Nucleus accumbens (tissue), 56 donors: Measurements from ENCODE around the gene CYP26B1.
A peak's percentile ranks its signal among the peaks of the same experiment; 100 is the strongest.

ENCODE experiments used
- DNase-seq, 56 donors: peaks; one replicate each; lab custom pipeline; 2025; lab: John Stamatoyannopoulos, UW

CYP26B1 gene

DNA sequence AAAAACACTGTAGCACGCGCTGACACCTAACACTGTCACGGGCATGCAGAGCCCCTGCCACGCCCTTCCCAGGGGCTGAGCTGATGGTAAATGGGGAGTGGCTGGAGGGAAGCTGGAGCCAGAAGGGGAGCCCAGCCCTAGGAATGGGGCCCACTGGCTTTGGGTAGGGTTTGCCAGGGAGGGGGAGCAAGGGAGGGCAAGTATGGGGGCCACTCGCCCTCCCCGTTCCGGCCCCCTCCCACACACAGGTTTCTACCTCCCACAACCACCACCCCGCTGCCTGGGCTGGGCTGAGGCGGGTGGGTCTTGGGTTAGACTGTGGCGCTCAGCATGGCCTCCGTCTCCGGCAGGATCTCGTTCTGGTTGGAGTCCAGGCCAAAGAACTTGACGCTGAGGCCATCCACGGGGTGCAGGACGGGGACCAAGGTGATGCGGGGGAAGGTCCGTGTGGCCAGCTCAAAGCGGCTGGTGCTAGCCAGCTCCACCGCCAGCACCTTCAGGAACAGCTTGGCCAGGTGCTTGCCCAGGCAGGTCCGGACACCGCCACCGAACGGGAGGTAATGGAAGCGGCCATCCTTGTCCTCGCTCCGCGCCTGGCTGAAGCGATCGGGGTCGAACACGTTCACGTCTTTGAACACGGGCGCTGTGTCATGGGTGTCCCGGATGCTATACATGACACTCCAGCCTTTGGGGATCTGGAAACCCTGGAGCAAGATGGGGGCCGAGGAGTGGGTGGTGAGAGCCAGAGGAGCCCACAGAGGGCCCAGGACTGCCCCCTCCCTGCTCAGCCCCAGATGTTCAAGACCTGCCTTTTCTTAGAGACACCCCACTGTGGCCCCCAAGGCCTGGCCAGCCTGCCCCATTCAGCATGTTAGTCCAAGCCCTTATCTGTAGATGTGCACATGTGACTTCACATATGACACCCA is 15.5 kb downstream of the CYP26B1 start:
- no peak for DNase-seq

DNA sequence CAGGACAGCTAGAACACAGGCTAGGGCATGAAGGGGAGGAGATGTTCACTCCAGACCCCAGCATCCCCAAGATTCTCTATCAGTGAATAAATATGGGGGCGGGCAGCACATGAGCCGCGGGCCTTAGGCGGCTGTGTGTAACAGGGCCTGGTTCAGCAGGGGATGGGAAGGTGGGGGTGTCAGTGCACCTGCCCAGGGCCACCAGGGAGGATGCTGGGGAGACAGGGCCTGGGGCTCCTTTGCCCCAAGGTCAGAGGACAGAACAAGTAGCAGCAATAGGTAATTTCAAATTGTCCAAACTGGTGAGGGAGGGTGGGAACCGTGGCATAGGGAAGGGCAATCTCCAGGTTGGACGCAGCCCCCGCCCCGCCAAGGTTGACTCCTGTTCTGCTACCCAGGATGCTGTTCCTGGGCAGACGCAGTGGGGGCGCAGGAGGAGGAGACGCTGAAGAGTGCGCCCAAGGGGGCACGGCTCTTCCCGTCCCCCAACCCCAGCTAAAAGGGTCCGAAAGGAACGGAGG is 16.2 kb downstream of the CYP26B1 start:
- no peak for DNase-seq

DNA sequence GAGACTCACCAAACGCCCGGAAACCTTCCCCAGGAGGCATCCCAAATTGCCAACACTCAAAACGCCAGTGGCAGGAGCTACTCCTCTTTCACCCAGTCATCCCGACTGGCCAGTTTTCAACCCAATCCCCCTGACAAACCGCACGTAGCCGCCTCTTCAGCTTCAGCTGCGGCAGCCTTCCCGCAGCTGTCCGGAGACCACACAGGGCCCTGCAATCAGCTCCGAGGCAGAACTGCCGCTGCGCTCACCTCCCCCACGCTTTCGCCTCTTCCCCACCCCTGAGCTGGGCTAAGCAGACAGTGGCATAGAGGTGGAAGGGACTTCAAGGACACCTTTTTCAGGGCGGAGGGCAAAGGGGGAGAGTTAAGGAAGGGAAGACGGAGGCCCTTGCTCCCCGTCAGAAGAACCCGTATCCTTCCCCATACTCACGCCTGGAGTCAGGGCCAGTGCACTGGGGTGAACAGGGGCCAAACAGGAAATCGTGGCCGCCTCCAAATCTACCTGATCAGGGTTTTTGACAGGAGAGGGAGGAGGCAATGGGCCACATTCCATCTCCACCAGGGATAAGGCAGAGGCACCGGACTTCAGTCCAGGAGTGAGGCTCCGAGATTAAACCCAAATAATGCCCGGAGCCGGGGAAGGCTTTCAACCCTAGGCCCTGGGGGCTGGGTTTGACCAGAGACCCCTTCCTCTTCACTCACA is 16.9 kb downstream of the CYP26B1 start:
- no peak for DNase-seq

DNA sequence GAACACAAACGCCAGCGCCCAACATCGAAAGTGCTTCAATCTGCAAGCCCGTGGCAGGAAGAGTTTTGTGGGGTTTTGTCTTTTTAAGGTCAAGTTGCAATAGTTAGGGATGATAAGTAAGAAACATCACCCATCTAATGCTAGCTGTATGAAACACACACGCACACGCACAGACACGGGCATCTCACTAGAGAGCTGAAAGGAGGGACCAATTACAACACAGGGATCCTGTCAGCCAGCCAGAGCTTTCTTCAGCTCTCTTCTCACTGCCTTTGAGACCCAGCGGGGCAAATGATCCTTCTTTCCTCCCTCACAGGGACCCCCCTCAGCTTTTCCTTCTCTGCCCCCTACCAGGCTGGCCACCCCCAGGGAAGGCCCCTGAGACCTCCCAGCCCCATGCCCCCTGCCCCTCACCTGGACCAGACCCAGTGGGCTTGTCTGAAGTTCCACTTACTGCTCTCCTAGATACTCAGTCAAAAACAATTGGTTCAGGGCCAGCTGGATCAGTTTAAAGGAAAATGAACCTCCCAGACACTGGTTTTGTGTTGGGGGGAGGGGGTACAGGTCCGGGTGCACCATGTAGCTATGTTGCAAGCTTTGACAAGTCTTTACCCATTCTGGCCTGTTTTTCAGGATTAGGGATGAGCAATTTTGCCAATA is 17.9 kb downstream of the CYP26B1 start:
- no peak for DNase-seq

DNA sequence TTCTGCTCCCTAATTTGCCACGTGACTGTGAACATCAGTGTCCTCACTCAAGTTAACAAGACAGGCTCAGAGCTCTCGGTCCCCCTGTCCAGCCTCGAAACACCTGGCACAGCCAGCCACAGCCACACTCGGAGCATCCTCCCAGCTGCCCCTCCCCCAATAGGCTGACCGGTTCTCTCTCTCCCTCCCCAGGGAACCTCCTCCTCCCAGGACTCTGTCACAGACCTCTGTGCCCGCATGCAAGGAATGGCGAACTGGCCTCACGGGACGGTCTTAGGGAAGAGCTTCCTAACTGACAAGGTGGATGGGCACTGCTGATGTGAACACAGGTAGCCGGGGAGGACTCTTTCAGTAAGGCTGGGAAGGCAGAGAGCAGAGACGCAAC is 18.8 kb downstream of the CYP26B1 start:
- no peak for DNase-seq

DNA sequence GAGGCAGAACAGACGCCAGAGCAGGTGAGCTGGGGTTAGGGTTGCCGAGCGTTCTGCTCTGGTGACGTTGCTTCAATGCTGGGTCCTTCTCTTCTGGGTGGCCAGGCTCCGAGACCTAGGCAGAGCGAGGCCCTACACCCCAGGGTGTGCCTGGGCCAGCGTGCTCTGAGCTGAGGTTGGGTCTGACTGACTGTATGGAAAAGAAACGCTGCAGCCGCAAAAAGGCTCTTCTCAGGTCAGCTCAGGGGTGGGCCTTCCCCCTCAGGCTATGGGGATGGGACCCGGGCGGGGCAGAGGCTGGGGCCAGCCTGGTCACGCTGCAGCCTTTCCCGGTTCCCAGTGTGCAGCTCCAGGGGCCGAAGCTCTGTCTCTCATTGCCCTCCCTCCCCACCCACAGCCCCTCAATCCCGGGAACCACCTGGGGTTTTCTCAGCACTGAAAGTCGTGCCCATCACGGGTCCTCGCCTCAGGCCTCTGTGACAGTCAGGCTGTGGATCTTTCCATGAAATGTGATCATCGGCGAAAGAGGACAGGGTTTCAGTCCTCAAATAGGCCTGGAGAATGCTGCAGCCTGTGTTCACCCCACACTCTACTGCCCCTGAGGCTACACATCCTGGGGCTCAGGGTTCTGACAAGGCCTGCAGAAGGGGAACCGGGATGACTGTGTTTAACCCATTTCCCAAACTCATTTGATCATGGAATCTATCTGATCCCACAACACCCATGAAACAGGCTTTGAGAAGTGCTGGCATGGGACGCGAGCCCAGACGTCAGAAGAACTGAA is 19.4 kb downstream of the CYP26B1 start:
- DNase-seq, result no peak

DNA sequence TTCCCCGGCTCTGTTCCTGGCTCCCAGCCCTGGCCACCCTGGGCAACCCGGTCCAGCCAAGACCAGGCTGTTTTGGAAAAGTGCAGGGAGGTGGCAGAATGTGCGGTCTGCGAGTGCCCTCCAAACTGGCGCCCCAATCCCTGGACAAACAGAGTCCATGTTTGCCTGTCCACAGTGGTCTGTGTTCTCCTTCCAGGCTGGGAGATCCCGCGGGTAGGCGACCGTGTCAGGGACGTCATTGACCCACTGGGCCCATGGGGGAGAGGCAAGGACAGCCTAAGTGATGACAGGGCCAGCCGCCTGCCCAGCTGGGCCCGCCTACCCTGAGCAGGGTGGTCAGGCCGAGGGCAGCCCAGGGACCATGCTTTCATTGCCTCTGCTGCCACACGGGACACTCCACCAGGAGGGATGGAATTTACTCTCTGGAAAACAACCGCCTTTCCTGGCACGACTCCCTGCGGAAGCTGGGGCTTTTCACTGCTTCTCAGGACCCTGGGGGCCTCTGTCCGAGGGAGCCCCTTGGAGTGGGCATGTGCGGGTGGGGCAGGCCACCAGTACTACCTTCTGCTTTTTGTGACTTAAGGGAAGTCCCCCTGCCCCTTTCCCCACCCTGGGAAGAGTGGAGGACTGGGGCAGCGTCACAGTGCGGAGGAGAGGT is 20.1 kb downstream of the CYP26B1 start:
- DNase-seq, result no peak

DNA sequence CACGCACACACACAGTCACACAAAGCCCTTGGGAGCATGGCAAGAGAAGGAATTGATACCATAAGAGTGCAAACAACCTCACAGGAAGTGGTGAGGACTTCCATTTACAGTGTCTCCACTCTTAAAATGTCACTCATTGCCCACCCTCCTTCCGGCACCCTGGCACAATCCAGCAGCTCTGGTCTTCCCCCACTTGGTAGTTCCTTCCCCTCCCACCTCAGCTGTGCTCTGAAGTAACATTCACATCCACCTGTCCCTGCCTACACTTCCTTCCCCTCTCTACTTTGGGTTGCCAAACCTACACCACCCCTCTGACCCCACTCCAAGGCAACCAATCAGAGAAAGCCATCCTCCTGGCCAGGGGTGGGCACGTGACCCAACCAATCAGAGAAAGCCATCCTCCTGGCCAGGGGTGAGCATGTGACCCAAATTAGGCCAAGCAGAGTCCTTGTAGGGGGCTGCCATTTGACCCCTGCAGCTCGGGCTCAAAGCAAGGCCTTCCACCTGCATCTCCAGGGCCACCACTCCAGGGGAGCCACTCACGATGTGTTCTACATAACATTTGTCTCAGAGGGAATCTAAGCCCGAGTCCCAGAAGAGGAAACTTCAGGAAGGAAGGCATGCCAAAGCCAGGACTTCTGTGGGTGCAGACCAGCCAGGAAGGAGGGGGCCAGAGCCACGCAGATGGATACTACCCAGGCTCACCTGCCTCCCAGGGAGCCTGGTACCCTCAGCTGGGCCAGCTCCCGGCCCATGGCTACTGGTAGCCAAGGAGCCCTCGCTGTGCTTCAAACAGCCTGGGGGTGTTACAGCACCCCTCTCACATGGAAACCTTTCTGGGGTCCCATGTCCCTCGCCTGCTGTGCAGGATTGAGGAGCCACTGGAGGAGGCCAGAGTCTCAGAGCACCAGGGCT is 21.2 kb downstream of the CYP26B1 start:
- no peak for DNase-seq

DNA sequence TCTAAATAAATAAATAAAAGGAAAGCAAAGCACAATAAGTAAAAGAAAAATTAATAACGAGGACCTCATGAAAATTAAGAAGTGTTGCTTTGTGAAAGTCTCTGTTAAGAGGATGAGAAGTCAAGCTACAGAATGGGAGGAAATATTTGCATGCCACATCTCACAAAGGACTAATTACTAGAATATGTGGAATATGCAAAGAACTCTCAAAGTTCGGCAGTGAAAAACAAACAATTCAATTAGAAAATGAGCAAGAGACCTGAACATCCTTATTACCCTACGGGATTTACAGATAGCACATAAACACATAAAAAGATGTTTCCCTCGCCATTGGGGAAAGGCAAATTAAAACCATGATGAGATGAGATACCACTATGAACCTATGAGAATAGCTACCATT is 23.3 kb downstream of the CYP26B1 start:
- no peak for DNase-seq

DNA sequence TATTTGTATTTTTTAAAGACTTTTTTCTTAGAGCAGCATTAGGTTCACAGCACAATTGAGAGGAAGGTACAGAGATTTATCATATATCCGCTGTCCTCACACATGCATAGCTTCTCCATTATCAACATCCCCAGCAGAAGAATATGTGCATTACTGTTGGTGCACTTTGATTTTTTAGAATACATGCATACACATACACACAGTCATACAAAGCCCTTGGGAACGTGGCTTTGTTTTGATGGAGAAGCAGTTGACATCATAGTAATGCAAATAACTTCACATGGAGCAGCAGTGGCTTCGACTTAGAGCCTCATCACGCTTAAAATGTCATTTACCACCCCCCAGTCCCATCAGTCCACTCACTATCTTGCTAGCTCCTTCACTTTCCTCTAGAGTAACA is 26.5 kb downstream of the CYP26B1 start:
- DNase-seq, result no peak

DNA sequence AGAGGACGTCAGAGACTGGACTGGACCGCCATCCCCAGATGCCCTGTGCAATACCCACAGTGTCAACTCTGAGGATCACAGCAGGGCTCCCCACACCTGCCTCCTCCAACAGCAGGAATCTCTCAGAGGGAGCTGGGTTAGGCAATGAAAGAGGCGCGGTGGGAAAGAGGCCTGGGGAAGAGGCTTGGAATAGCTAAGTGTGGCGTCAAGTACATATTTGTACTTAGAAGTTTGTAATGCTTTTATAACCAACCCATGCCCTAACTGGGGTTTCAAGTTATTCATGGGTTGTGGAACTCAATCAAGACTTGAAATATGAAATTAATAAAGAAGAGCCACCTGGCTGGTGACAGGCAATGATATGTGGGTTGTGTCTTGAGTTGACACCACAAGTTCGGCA is 28.7 kb downstream of the CYP26B1 start:
- no peak for DNase-seq

DNA sequence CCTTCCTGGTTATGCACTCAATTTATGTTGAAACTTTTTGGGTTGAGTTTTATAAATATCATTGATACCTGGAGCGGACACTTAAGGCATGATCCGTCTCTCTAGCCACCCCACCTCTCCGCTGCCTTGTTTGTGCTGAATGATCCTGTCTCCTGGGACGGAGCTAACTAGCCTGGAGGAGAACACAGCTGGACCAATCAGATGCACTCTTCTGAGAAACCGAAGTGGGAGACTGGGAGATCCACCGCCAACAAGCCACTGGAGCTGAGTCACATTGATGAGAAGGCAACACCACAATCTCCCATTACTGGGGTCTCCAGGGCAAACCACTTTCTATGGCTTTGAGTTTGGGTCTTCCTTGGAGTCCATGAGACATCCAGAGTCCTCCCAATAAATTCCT is 29.3 kb downstream of the CYP26B1 start:
- no peak for DNase-seq

DNA sequence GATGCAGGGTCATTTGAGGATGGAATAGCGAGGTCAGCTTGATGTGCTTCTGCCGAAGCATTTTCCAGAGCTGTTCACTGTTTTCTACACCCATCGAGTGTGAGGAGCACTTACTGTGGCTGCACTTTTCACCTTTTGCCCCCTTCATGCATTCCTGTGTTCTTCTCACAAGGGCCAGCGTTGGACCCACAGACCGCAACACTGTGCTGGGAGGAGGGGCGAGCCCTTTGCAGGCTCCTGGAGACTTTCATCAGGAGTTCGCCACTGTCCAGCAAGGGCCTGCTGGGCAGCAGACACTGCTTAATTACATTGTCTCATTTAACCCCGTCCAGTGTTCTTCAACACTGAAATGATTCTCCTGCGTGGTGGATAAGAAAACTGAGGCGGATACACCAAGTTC is 29.9 kb downstream of the CYP26B1 start:
- no peak for DNase-seq

DNA sequence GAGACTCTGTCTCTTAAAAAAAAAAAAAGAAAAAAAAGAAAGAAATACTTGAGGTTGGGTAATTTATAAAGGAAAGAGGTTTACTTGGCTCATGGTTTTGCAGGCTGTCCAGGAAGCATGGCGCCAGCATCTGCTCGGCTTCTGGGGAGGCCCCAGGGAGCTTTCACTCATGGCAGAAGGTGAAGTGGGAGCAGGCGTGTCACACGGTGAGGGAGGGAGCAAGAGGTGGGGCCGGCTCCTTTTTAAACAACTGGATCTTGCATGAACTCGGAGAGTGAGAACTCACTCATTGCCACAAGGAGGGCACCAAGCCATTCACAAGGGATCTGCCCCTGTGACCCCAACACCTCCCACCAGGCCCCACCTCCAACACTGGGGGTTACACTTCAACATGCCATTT is 30.6 kb downstream of the CYP26B1 start:
- no peak for DNase-seq

DNA sequence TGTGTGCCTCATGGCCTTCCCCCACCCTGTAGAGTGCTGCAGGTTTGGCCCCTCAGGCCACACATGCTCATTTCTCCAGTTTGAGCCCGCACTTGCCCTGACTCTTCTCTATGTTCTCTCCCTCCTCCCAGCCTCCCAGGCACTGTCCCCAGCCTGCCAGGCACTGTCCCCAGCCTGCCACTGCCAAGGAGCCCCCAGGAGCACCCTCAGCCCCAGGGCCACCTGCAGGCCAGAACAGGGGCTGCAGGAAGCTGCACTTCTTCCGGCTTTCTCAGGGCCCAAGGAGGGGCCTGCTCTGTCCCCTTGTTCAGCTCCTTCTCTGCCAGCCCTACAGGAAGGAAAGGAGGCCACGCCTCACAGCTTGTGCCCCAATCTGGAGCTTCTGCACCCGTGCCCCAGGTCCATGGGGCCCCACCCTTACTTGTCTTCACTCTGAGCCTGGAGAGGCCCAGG is 31.6 kb downstream of the CYP26B1 start:
- DNase-seq, result no peak

DNA sequence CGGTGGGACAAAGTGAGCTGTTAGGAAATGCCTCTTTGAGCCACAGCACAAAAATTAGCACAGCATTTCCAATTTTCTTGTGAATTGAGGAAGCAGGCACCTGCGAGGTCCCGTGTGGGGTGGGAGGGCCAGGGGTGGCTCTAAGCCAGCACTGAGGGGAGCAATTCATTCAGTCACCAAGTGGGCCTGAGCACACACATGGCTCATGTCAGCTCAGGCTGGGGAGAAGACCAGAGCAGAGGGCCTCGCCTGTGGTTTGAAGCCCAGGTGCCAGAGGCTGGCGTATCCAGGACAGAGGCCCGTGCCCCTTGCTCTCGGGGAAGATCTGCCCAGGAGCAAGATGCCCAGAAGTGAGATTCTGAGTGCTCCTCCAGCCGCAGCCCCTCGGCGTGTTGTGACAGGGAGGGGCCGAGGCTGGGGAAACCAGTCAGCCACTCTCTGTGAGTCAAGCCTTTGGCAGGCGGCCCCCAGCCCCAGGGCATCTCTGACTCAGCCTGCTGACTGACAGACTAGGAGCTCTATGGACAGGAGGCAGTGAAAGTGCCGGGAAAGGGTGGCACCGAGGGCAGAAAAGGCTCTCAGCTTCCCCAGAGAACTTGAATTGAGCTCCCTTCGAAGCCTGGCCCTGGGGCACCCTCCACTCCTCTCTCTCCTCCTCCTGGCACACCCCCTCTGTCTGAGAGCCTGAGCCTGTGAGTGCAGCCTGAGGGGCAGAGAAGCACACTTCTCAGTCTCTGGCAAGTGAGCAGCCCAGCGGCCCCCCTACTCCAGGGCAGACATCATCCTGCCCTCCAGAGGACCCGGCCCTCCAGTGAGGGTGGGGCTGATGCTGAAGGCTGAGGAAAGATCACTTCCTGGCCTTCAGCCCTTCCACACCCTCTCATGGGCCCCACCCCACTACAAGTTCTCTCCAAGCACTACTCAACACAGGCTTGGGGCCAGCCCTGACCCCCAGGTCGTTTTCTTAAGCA is 32.3 kb downstream of the CYP26B1 start:
- DNase-seq, result peak in 3 of 56 donors; percentile 34 to 53 (median 42)

DNA sequence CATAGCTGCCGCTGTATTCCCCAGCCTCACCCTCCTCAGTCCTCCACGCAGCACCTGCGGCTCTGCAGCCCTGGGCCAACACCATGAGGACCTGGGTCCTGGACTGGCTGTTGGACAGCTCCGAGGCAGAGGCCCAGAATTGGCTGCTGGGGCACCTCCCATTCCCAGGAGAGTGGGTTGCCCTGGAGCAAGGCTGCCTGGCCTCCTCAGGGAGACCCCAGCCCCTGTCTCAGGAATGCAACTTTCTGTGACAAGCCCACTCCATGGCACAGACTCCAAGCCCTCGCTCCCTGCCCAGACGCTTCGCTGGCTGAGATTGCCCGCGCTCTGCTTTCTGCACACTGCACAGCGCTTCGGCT is 33.0 kb downstream of the CYP26B1 start:
- no peak for DNase-seq
